Iris pigment epithelial cell (primary cell): ENCODE results near the gene ATP2A3.
"Not testable (repeated sequence)": the region's sequence is repeated elsewhere in the genome, so short reads cannot be mapped to it uniquely, and the experiment has no call there.

ENCODE experiments used
- DNase-seq: peaks from one replicate; pipeline ENCODE4 v3.0.0-alpha.2; 2011; ENCODE audit warnings: low read depth

The ATP2A3 gene

GRCh38 chr17:3954976-3955672 lies 9.1 kb downstream of the ATP2A3 start:
- DNase-seq, result no peak

GRCh38 chr17:3954086-3954485 lies 10.2 kb downstream of the ATP2A3 start:
- DNase-seq, result no peak

GRCh38 chr17:3953542-3953941 lies 10.7 kb downstream of the ATP2A3 start:
- no peak for DNase-seq

GRCh38 chr17:3952186-3952585 lies 12.1 kb downstream of the ATP2A3 start:
- DNase-seq, result no peak

- DNase-seq, result no peak
These were observed 12.8 kb downstream of the ATP2A3 start for GRCh38 chr17:3951420-3951819.

- no peak for DNase-seq
These were observed 13.2 kb downstream of the ATP2A3 start for GRCh38 chr17:3951003-3951402.

- no peak for DNase-seq
These were observed 13.7 kb downstream of the ATP2A3 start for GRCh38 chr17:3950584-3950983.

- no peak for DNase-seq
These were observed 14.8 kb downstream of the ATP2A3 start for GRCh38 chr17:3949418-3949817.

GRCh38 chr17:3948551-3948950 lies 15.7 kb downstream of the ATP2A3 start:
- not testable (repeated sequence) for DNase-seq

GRCh38 chr17:3947318-3947810 lies 16.9 kb downstream of the ATP2A3 start:
- DNase-seq, result no peak

- DNase-seq, result no peak
These were observed 17.5 kb downstream of the ATP2A3 start for GRCh38 chr17:3946711-3947235.

- peak; percentile 53 for DNase-seq
These were observed 19.5 kb downstream of the ATP2A3 start for GRCh38 chr17:3944485-3945388.

GRCh38 chr17:3943240-3943891 lies 20.9 kb downstream of the ATP2A3 start:
- DNase-seq, result no peak

GRCh38 chr17:3940965-3941698 lies 23.1 kb downstream of the ATP2A3 start:
- no peak for DNase-seq

GRCh38 chr17:3937359-3937758 lies 26.9 kb downstream of the ATP2A3 start:
- DNase-seq, result no peak

GRCh38 chr17:3935825-3936355 lies 28.3 kb downstream of the ATP2A3 start:
- DNase-seq, result peak; percentile 77

GRCh38 chr17:3935140-3935542 lies 29.1 kb downstream of the ATP2A3 start:
- DNase-seq, result peak; percentile 77

- no peak for DNase-seq
These were observed 34.5 kb downstream of the ATP2A3 start for GRCh38 chr17:3929764-3930163.

- DNase-seq, result no peak
These were observed 35.1 kb downstream of the ATP2A3 start for GRCh38 chr17:3929181-3929580.

- DNase-seq, result no peak
These were observed 35.8 kb downstream of the ATP2A3 start for GRCh38 chr17:3928406-3928805.

- no peak for DNase-seq
These were observed 36.5 kb downstream of the ATP2A3 start for GRCh38 chr17:3927628-3928340.
